Measurements from ENCODE around the gene ZNF638.
"Not testable (repeated sequence)": the region's sequence is repeated elsewhere in the genome, so short reads cannot be mapped to it uniquely, and the experiment has no call there.

ZNF638 gene

DNA sequence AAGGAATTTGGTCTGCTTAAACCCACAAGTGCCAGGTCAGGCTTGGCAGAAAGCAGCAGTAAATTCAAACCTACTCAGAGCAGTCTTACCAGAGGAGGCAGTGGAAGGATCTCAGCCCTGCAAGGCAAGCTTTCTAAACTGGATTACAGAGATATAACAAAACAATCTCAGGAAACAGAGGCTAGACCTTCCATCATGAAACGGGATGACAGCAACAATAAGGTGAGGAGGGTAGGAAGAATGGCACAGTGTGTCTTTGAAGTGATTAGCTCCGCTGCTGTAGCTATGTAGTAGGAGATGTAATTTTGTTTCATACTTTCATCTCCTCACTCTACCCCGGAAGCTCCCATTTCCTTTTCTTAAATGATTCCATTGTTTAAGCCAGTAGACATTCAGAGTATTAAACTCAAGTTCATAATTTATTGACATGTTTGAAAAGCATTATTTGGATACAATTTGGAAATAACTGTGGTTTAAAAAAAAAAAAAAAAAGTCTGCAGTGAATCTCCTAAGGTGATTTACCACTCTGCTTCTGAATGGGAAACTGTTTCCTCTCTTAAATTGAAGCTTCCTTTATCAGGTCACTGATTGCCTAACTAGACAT lies 92.3 kb downstream of the ZNF638 start:
- DNase-seq (ENCODE audit: low read depth, low spot score) = no peak
- ChIA-PET CTCF (interaction anchor here (0.7 to 1.0 kb wide), 3 partner anchors 24 to 91 kb away, joined by 3 to 4 read pairs (median 3); no protein-coding TSS in a partner anchor), POLR2A (no interaction called here)
- H3K4me3 ChIP-seq (ENCODE audit: low read depth, low read length) = no peak overlapping the region
- TF ChIP-seq, protein P1, sequence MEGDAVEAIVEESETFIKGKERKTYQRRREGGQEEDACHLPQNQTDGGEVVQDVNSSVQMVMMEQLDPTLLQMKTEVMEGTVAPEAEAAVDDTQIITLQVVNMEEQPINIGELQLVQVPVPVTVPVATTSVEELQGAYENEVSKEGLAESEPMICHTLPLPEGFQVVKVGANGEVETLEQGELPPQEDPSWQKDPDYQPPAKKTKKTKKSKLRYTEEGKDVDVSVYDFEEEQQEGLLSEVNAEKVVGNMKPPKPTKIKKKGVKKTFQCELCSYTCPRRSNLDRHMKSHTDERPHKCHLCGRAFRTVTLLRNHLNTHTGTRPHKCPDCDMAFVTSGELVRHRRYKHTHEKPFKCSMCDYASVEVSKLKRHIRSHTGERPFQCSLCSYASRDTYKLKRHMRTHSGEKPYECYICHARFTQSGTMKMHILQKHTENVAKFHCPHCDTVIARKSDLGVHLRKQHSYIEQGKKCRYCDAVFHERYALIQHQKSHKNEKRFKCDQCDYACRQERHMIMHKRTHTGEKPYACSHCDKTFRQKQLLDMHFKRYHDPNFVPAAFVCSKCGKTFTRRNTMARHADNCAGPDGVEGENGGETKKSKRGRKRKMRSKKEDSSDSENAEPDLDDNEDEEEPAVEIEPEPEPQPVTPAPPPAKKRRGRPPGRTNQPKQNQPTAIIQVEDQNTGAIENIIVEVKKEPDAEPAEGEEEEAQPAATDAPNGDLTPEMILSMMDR (IDR thresholded peaks at IDR 0.05; ENCODE audit: insufficient read depth, low read length, missing control alignments) = no peak

DNA sequence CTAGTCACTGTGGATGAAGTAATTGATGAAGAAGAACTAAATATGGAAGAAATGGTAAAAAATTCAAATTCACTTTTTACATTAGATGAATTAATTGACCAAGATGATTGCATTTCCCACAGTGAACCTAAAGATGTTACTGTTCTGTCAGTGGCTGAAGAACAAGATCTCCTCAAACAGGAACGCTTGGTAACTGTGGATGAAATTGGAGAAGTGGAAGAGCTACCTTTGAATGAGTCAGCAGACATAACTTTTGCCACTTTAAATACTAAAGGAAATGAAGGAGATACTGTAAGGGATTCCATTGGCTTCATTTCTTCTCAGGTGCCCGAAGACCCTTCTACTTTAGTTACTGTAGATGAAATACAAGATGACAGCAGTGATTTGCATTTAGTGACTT lies 95.1 kb downstream of the ZNF638 start:
- ChIA-PET CTCF (interaction anchor here (1.0 to 2.3 kb wide), 4 partner anchors 35 to 127 kb away, joined by 3 to 9 read pairs (median 4); no protein-coding TSS in a partner anchor), POLR2A (no interaction called here)
- TF ChIP-seq, protein P1 (IDR thresholded peaks at IDR 0.05; ENCODE audit: insufficient read depth, low read length, missing control alignments) = no peak

DNA sequence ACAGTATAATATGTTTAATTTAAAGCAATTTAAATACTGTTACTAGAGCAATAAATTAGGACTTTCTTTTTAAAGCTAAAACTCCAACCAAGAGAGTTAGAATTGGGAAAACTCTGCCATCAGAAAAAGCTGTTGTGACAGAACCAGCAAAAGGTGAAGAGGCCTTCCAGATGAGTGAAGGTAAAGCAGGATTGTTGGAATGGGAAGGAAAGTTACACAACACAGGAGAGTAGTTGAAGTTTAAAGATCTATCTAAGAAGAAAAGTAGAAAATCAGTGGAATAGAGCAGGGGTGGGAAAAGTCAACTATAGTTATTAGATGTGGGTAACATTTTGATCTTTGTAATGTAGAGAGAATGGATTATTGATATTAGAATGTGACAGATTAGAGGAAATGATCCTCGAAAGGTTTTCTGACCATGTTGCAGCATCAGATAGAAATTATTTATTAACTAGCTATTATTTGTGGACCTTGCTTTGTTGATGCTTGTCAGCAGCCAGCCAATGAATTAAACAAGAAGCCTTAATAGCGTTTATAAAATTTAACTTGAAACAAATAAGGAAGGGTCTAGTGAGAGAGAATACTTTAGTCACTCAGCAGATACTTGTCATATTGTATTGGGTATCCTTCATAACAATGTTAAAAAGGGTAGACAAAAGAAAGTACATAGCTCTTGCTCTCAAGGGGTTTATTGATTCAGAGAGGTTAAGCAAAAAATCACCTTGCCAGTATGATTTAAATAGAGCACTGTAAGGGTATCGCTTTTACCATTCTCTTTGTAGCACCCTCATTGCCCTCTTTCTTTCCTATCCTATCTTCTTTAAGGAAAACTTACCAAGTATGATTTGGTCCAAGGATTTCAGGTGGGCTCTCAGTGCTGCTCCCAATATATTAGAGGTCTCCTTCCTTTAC lies 97.1 kb downstream of the ZNF638 start:
- ChIA-PET CTCF (interaction anchor here (1.8 kb wide), 1 partner anchor 32 kb away, joined by 8 read pairs; no protein-coding TSS in a partner anchor), POLR2A (no interaction called here)
- TF ChIP-seq, protein P1 (IDR thresholded peaks at IDR 0.05; ENCODE audit: insufficient read depth, low read length, missing control alignments) = no peak

More for the DNA sequence above, 95.1 kb downstream of the ZNF638 start:
- no peak overlapping the region for H3K4me3 ChIP-seq (ENCODE audit: low read depth, low read length)
- no peak for DNase-seq (ENCODE audit: low read depth, low spot score)

GRCh38 chr2:71445142-71445541 lies 113.6 kb downstream of the ZNF638 start:
- POLR2A ChIA-PET; DNase-seq (ENCODE audit: low read depth, low spot score); H3K4me3 ChIP-seq (ENCODE audit: low read depth, low read length): not testable (repeated sequence)
- CTCF ChIA-PET = interaction anchor here (3.6 to 10.5 kb wide), 2 partner anchors 16 to 17 kb away, joined by 17 to 106 read pairs; no protein-coding TSS in a partner anchor

More for the DNA sequence above, 97.1 kb downstream of the ZNF638 start:
- no peak overlapping the region for H3K4me3 ChIP-seq (ENCODE audit: low read depth, low read length)
- no peak for DNase-seq (ENCODE audit: low read depth, low spot score)

DNA sequence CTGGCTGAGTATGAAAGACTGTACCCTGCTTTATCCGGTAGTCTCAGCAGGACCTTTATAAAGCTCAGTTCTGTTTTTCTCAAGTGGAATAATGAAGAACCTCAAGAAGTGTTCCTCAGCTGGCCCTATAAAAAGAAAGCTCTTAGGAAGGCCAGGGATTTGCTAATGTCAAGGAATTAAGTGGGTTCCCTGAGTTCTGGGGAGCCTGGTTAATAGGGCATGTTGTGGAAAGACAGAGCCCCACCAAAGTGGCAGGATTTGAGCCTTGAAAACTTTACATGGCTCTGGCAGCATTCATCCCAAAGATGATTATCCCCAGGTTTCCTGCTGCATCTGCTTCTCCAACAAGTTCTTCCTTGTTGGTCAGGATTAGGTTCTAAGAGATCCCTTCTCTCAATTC lies 114.9 kb downstream of the ZNF638 start:
- H3K4me3 ChIP-seq (ENCODE audit: low read depth, low read length) = no peak overlapping the region
- ChIA-PET CTCF (interaction anchor here (10.5 kb wide), 1 partner anchor 15 kb away, joined by 106 read pairs; no protein-coding TSS in a partner anchor), POLR2A (no interaction called here)
- TF ChIP-seq, protein P1 (IDR thresholded peaks at IDR 0.05; ENCODE audit: insufficient read depth, low read length, missing control alignments) = no peak
- no peak for DNase-seq (ENCODE audit: low read depth, low spot score)

- DNase-seq (ENCODE audit: low read depth, low spot score) = no peak
- TF ChIP-seq, protein P1 (IDR thresholded peaks at IDR 0.05; ENCODE audit: insufficient read depth, low read length, missing control alignments) = no peak
- CTCF ChIA-PET = interaction anchor here (0.8 to 22.6 kb wide), 3 partner anchors 13 to 60 kb away, joined by 4 to 456 read pairs (median 106); no protein-coding TSS in a partner anchor
- no peak overlapping the region for H3K4me3 ChIP-seq (ENCODE audit: low read depth, low read length)
- POLR2A ChIA-PET = no interaction called here
Measured at GRCh38 chr2:71449343-71449742, 117.8 kb downstream of the ZNF638 start.

Measured in AG04449 (cell line).